DOHH2 (cell line): ENCODE results near the gene H6PD.

ENCODE experiments used
- H3F3A ChIP-seq: fragments of 200-600 bp; sonication (generic), shearing (Covaris generic); 2 replicates; pipeline ENCODE4 v1.6.0; 2016; ENCODE audit warnings: antibody characterized with exemption, mild to moderate bottlenecking; ENCODE audit not compliant: control insufficient read depth, insufficient read depth
- H3K27ac ChIP-seq: fragments of 200-600 bp; sonication (generic); 2 replicates; pipeline ENCODE4 v1.5.1; 2014; ENCODE audit warnings: low read depth, mild to moderate bottlenecking, low read length, moderate library complexity
- H3K27me3 ChIP-seq: fragments of 200-600 bp; sonication (generic); 2 replicates; pipeline ENCODE4 v1.6.1; 2014; ENCODE audit warnings: mild to moderate bottlenecking, low read length, mixed read lengths; ENCODE audit not compliant: control insufficient read depth
- H3K36me3 ChIP-seq: fragments of 200-600 bp; sonication (generic); 2 replicates; pipeline ENCODE4 v1.6.1; 2014; ENCODE audit warnings: mild to moderate bottlenecking, low read length, moderate library complexity, mixed read lengths; ENCODE audit not compliant: control insufficient read depth
- H3K4me1 ChIP-seq: fragments of 200-600 bp; sonication (generic); 2 replicates; pipeline ENCODE4 v1.6.1; 2014; ENCODE audit warnings: mild to moderate bottlenecking, low read length, mixed read lengths; ENCODE audit not compliant: control insufficient read depth
- H3K4me2 ChIP-seq: fragments of 200-600 bp; sonication (generic); 2 replicates; pipeline ENCODE4 v1.6.0; 2014; ENCODE audit warnings: mild to moderate bottlenecking, low read length, moderate library complexity
- H3K4me3 ChIP-seq: fragments of 200-600 bp; sonication (generic); 2 replicates; pipeline ENCODE4 v1.5.1; 2014; ENCODE audit warnings: mild to moderate bottlenecking, low read length, mixed read lengths
- H3K79me2 ChIP-seq: fragments of 200-600 bp; sonication (generic); 2 replicates; pipeline ENCODE4 v1.6.1; 2014; ENCODE audit warnings: mild to moderate bottlenecking, low read length, mixed read lengths; ENCODE audit not compliant: control insufficient read depth
- H3K9me2 ChIP-seq: fragments of 200-600 bp; sonication (generic); replicated peaks from 2 replicates; pipeline ENCODE4 v1.6.1; 2014; ENCODE audit warnings: mild to moderate bottlenecking, low read length, mixed read lengths; ENCODE audit not compliant: control insufficient read depth
- H3K9me3 ChIP-seq: fragments of 200-600 bp; sonication (generic); 2 replicates; pipeline ENCODE4 v1.6.1; 2014; ENCODE audit warnings: antibody characterized with exemption, low read length, mixed read lengths; ENCODE audit not compliant: control insufficient read depth, insufficient read depth
- H4K20me1 ChIP-seq: fragments of 200-600 bp; sonication (generic); 2 replicates; pipeline ENCODE4 v1.6.0; 2014; ENCODE audit warnings: low read depth, mild to moderate bottlenecking, antibody characterized with exemption, low read length, moderate library complexity; ENCODE audit not compliant: control insufficient read depth, insufficient read depth
- CTCF ChIP-seq: fragments of 200-600 bp; sonication (generic); IDR thresholded peaks from one replicate; pipeline ENCODE4 v1.5.1; 2014; ENCODE audit warnings: antibody characterized with exemption, mild to moderate bottlenecking, low read depth, low read length; ENCODE audit not compliant: poor library complexity, severe bottlenecking
- EZH2phosphoT487 ChIP-seq: fragments of 200-600 bp; sonication (generic); IDR thresholded peaks from 2 replicates; pipeline ENCODE4 v1.6.1; 2017; ENCODE audit warnings: borderline replicate concordance, mild to moderate bottlenecking, antibody characterized with exemption, low read length, moderate library complexity, mixed read lengths

H6PD gene

GRCh38 chr1:9306006-9306405 is 71.4 kb downstream of the H6PD start:
- no peaks in the 10 kb centered on the region for H3F3A ChIP-seq
- H4K20me1 ChIP-seq = peaks cover 14% of the 10 kb centered on the region
- no peak for TF ChIP-seq EZH2phosphoT487
- no peak for TF ChIP-seq CTCF
- H3K9me2 ChIP-seq = no peaks in the 10 kb centered on the region
- H3K9me3 ChIP-seq = no peaks in the 10 kb centered on the region
- H3K27me3 ChIP-seq = no peaks in the 10 kb centered on the region
- no peak overlapping the region for H3K27ac ChIP-seq
- H3K4me3 ChIP-seq = no peak overlapping the region
- peaks cover 71% of the 10 kb centered on the region for H3K79me2 ChIP-seq
- no peak overlapping the region for H3K4me2 ChIP-seq
- H3K36me3 ChIP-seq = no peaks in the 10 kb centered on the region
- H3K4me1 ChIP-seq = peaks cover 18% of the 10 kb centered on the region

GRCh38 chr1:9307303-9307702 is 72.7 kb downstream of the H6PD start:
- Histone ChIP-seq H3K4me3 (no peak overlapping the region), H3K27ac (no peak overlapping the region), H3K4me1 (peaks cover 15% of the 10 kb centered on the region), H3K9me3 (no peaks in the 10 kb centered on the region), H3K4me2 (no peak overlapping the region), H4K20me1 (peaks cover 14% of the 10 kb centered on the region), H3K27me3 (no peaks in the 10 kb centered on the region), H3F3A (no peaks in the 10 kb centered on the region), H3K9me2 (no peaks in the 10 kb centered on the region), H3K79me2 (peaks cover 65% of the 10 kb centered on the region), H3K36me3 (no peaks in the 10 kb centered on the region)
- TF ChIP-seq CTCF (no peak), EZH2phosphoT487 (no peak)

GRCh38 chr1:9308236-9308785 is 73.7 kb downstream of the H6PD start:
- no peaks in the 10 kb centered on the region for H3K36me3 ChIP-seq
- no peaks in the 10 kb centered on the region for H3K9me3 ChIP-seq
- TF ChIP-seq EZH2phosphoT487 (no peak), CTCF (no peak)
- no peak overlapping the region for H3K27ac ChIP-seq
- no peaks in the 10 kb centered on the region for H3F3A ChIP-seq
- H3K79me2 ChIP-seq = peaks cover 55% of the 10 kb centered on the region
- H3K4me2 ChIP-seq = no peak overlapping the region
- no peaks in the 10 kb centered on the region for H3K9me2 ChIP-seq
- peaks cover 5% of the 10 kb centered on the region for H3K4me1 ChIP-seq
- H3K4me3 ChIP-seq = no peak overlapping the region
- no peaks in the 10 kb centered on the region for H3K27me3 ChIP-seq
- peaks cover 11% of the 10 kb centered on the region; the same call in 1 of the 2 replicates for H4K20me1 ChIP-seq
